Esophagus muscularis mucosa (tissue), 3 donors: ENCODE measurements around the gene DR1.

ENCODE experiments used
- POLR2A ChIP-seq: fragments of 450-650 bp; IDR thresholded peaks from one replicate; pipeline ENCODE4 v1.6.1; 2017; ENCODE audit warnings: antibody characterized with exemption, moderate library complexity, mild to moderate bottlenecking, low read depth
- POLR2AphosphoS5 ChIP-seq, 2 donors: sonication (generic); formaldehyde crosslinking; IDR thresholded peaks; one replicate each; pipeline ENCODE4 v1.6.1; 2017; ENCODE audit warnings: antibody characterized with exemption in 2 of 2
- TF ChIP-seq, protein P1 (sequence below), 3 experiments: fragments of 200-600 bp in 2 of 3; fragments of 450-650 bp in 1 of 3; sonication (generic) in 2 of 3; IDR thresholded peaks; one replicate each; pipeline ENCODE4 v1.5.1; 2017 to 2019; ENCODE audit warnings: antibody characterized with exemption in 3 of 3, mild to moderate bottlenecking in 2 of 3, moderate library complexity in 1 of 3

DNA sequence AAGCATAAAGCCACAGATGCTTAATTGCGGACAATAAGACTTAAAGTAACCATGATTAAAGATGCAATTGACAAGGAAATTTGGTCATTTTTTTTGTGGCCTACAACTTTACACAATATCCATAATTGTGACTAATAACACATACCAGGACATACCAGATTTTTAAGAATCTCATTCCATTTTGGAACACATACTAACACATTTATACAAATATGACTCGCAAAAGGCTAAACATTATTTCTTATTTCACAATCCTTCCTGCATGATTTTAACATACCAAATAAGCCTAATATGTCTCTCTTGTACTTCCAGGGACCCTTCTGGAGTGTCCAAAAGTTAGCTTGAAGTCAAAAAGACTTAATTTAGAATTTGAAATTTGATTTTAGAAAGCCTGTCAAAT lies 48.8 kb downstream of the DR1 start:
- TF ChIP-seq, protein P1, sequence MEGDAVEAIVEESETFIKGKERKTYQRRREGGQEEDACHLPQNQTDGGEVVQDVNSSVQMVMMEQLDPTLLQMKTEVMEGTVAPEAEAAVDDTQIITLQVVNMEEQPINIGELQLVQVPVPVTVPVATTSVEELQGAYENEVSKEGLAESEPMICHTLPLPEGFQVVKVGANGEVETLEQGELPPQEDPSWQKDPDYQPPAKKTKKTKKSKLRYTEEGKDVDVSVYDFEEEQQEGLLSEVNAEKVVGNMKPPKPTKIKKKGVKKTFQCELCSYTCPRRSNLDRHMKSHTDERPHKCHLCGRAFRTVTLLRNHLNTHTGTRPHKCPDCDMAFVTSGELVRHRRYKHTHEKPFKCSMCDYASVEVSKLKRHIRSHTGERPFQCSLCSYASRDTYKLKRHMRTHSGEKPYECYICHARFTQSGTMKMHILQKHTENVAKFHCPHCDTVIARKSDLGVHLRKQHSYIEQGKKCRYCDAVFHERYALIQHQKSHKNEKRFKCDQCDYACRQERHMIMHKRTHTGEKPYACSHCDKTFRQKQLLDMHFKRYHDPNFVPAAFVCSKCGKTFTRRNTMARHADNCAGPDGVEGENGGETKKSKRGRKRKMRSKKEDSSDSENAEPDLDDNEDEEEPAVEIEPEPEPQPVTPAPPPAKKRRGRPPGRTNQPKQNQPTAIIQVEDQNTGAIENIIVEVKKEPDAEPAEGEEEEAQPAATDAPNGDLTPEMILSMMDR (IDR thresholded peaks at IDR 0.05): no peak
- TF ChIP-seq POLR2A (no peak), POLR2AphosphoS5 (IDR thresholded peaks at IDR 0.05) (no peak)
